Keratinocyte (primary cell): ENCODE data around the gene SPIN1.
"Not testable (repeated sequence)": the region's sequence is repeated elsewhere in the genome, so short reads cannot be mapped to it uniquely, and the experiment has no call there.

Experiments used
- CTCF ChIP-seq, 3 experiments: IDR thresholded peaks in 1 of 3; conservative IDR thresholded peaks in 1 of 3; optimal IDR thresholded peaks in 1 of 3; 2 replicates in 2 of 3; 3 replicates in 1 of 3; pipeline versions ENCODE3 to v1.5.1; 2011; ENCODE audit warnings: low read length in 3 of 3, mild to moderate bottlenecking in 3 of 3, moderate library complexity in 2 of 3, control low read depth in 1 of 3, inconsistent platforms in 1 of 3; ENCODE audit not compliant: insufficient read depth in 2 of 3; ENCODE audit errors: extremely low read depth in 1 of 3
- EZH2 ChIP-seq: IDR thresholded peaks from one replicate; pipeline ENCODE4 v1.6.1; 2012; ENCODE audit warnings: inconsistent platforms, mild to moderate bottlenecking, low read length, moderate library complexity

GRCh38 chr9:88357250-88357649 is 31.0 kb upstream of the SPIN1 start:
- TF ChIP-seq CTCF (optimal IDR thresholded peaks at IDR 0.05 in 1 of 3, IDR thresholded peaks at IDR 0.05 in 1 of 3, conservative IDR thresholded peaks at IDR 0.05 in 1 of 3; ENCODE audit: extremely low read depth in 1 of 3, insufficient read depth in 2 of 3, low read length in 3 of 3); EZH2: not testable (repeated sequence)
